Adrenal gland (tissue), 5 donors: Measurements from ENCODE around the gene DLX5.

ENCODE experiments used
- POLR2A ChIP-seq, 2 donors: fragments of 450-650 bp; IDR thresholded peaks; one replicate each; pipeline ENCODE4 v1.6.1; 2017; ENCODE audit warnings: antibody characterized with exemption in 2 of 2, mild to moderate bottlenecking in 2 of 2, moderate library complexity in 1 of 2
- TF ChIP-seq, protein P1 (sequence below), 6 experiments: fragments of 450-650 bp in 4 of 6; fragments of 200-600 bp in 2 of 6; sonication (generic) in 1 of 6; IDR thresholded peaks; 1 replicate in 5 of 6; 2 replicates in 1 of 6; pipeline versions ENCODE4 v1.5.1 to v1.8.0; 2016 to 2021; ENCODE audit warnings: antibody characterized with exemption in 6 of 6, mild to moderate bottlenecking in 2 of 6, moderate library complexity in 1 of 6
- donor health status: DM: no; HTN: no; CAD: no.

DNA sequence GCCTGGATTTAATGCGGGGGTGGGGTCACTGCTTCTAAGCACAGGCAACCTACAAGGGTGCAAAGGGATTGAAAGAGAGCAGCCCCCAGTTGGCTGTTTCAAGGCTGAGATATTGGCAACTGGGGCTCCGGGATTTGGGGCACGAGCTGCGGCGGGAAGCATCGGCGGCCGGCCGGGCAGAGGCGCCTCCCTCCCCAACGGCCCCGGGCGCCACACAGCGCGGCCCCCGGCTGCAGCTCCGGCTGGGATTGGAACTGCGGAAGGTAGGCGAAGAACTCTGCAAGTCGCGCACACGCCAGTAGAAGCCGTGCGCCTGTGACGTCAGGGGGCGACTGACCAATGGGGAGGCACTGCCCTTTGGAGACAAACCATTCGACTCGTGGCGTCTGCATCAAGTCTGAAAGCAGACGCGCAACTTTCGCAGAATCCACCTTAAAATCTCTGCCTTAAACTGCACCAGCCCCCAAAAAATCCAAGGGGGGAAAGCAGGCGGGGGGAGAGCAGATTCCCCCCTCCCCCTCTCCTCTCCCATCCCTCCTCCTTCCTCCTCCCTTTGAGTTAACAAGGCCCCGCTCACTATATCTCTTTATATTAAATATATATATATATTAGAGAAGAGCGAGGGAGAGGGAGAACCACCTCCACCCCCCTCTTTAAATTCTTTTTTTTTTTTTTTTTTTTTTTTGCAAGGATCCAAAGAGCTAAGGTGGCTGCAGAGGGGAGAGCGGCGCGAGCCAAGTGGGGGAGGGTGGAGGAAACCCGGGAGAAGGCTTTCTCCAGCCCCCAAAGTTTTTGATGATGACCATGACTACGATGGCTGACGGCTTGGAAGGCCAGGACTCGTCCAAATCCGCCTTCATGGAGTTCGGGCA, 19.2 kb downstream of the DLX5 start, which contains the start of gene DLX6:
- TF ChIP-seq, protein P1, sequence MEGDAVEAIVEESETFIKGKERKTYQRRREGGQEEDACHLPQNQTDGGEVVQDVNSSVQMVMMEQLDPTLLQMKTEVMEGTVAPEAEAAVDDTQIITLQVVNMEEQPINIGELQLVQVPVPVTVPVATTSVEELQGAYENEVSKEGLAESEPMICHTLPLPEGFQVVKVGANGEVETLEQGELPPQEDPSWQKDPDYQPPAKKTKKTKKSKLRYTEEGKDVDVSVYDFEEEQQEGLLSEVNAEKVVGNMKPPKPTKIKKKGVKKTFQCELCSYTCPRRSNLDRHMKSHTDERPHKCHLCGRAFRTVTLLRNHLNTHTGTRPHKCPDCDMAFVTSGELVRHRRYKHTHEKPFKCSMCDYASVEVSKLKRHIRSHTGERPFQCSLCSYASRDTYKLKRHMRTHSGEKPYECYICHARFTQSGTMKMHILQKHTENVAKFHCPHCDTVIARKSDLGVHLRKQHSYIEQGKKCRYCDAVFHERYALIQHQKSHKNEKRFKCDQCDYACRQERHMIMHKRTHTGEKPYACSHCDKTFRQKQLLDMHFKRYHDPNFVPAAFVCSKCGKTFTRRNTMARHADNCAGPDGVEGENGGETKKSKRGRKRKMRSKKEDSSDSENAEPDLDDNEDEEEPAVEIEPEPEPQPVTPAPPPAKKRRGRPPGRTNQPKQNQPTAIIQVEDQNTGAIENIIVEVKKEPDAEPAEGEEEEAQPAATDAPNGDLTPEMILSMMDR (IDR thresholded peaks at IDR 0.05) = no peak
- no peak for TF ChIP-seq POLR2A (IDR thresholded peaks at IDR 0.05)
